NCI-H146 treated with DMSO at 0.1 percent for 48 hours (cell line): Measurements from ENCODE around the gene LCN10.
"Not testable (repeated sequence)": the region's sequence is repeated elsewhere in the genome, so short reads cannot be mapped to it uniquely, and the experiment has no call there.

Source experiments
- DNase-seq: peaks from one replicate; lab custom pipeline; 2025; ENCODE audit not compliant: unreplicated experiment; lab: John Stamatoyannopoulos, UW

Gene LCN10

DNA sequence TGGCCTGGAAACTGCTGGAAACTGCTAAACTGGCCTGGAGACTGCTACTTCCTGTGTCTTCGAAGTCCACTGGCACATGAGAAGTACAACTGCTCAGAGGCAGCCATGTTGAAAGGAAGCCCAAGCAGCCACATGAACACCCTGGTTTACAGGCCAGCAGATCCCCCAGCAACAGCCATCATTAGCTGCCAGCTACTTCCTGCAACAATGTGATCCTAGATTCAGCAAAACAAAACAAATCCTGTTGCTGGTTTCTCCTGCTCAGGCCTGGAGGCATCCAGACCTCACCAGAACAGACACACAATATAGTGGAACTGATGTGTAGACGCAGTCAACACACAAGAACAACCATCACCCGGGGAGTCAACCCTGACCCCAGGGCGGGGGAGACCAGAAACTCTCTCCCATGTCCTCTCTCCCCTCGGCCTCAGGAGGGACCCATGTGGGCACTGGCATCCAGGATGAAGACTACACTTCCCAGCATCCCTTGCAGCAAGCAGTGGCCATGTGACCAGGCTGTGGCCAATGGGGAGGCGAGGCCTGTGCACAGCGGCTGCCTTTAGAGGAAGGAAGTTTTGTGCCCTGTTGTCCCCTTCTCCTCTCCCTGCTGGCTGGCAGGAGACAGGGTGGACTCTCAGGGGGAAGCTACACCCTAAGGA, 30.8 kb upstream of the LCN10 start:
- no peak for DNase-seq

DNA sequence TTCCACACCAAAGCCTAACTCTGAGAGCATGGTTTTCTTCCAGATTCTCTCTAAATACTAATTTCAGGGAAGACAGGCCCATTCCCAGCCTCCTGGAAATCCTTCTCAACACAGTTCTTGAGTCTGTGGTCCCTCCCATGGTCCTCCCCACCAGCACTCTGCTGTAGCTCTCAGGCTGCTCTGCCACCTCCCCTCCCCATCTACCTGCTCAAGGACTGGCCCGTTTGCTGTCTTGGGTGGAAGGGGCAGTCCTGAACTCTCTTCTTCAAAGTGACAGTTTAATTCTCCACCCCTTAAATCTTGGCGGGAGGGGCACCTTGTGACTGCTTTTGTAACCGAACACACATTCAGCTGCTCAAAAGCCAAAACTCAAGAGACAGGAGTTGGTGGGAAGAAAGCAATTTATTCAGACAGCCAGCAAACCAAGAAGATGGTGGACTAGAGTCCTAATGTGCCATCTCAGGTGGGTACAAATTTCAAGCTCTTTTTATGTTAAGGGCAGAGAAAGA, 29.2 kb upstream of the LCN10 start:
- DNase-seq = no peak

DNA sequence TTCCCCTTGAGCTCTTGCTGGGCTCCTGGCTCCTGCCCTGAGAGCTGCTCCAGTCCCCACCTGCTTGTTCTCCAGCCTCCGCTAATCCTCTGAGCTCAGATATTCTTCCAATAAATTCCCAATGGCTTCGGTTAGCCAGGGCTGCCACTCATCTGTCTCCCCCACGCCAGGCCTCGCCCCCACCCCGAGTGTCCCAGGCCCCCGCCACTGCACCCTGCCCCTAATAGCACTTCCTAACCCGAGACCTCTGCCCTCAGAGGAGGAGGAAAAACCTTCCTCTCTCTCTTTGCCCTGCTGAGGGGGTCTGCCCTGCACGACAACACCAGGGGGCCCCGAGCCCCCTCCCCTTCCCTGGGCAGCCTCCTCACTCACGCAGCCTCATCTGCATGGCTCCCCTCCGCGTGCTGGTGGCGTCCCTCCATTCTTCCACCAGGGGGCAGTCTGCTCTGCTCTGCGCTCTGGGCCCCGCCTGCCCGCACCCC, 27.0 kb upstream of the LCN10 start:
- peak; percentile 6 for DNase-seq

DNA sequence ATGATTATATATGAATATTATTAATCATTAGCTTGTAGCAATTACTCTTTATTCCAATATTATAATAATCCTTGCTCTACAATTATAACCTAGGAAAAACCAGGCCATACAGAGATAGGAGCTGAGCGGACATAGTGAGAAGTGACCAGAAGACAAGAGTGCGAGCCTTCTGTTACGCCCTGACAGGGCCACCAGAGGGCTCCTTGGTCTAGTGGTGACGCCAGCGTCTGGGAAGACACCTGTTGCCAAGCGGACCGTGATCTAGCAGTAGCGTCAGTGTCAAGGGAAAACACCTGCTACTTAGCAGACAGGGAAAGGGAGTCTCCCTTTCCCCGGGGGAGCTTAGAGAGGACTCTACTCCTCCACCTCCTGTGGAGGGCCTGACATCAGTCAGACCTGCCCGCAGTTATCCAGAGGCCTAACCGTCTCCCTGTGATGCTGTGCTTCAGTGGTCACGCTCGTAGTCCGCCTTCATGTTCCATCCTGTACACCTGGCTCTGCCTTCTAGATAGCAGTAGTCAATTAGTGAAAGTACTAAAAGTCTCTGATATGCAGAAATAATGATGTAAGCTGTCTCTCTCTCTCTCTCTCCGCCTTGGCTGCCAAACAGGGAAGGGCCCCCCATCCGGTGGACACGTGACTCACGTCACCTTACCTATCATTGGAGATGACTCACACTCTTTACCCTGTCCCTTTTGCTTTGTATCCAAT, 23.8 kb upstream of the LCN10 start:
- peak; percentile 75 for DNase-seq

DNA sequence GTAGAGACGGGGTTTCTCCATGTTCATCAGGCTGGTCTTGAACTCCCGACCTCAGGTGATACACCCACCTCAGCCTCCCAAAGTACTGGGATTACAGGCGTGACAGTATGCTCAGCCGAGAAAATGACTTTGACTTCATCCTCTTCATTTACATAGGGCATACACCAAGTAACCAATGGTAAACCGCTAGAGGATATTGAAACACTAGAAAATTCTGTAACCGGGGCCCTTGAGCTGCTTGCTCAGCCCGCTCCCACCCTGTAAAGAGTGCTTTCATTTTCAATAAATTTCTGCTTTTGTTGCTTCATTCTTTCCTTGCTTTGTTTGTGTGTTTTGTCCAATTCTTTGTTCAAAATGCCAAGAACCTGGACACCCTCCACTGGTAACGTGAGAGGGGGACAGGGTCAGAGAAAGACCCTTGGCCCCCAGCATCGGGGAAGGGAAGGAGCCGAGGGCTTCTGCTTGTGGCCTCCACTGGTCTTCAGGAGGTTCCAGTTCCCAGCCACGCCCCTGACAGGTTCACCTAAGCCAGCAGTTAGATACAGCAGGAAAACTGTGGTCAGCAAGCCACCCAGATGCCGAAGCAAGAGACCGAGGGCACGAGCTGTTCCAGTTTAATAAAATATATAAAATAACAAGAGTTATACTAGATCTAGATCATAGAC, 23.1 kb upstream of the LCN10 start:
- DNase-seq = not testable (repeated sequence)

DNA sequence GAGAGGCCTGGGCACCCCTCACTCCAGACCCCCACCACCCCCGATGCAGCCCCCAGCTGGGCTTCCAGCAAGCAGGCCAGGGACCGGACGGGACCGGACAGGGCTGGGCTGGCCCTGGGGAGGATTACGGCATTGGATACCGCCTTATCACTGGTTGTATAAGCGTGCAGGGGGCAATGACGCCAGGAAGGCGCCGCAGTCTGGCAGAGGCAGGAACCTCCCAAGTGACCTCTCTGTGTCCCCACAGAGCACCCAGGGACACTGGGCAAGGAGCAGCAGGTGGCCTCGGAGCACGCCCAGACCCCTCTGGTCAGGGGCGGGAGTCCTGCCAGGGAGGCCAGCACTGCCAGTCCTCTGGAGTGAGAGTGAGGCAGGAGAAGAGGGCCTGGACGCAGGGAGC, 22.3 kb upstream of the LCN10 start:
- DNase-seq = no peak

DNA sequence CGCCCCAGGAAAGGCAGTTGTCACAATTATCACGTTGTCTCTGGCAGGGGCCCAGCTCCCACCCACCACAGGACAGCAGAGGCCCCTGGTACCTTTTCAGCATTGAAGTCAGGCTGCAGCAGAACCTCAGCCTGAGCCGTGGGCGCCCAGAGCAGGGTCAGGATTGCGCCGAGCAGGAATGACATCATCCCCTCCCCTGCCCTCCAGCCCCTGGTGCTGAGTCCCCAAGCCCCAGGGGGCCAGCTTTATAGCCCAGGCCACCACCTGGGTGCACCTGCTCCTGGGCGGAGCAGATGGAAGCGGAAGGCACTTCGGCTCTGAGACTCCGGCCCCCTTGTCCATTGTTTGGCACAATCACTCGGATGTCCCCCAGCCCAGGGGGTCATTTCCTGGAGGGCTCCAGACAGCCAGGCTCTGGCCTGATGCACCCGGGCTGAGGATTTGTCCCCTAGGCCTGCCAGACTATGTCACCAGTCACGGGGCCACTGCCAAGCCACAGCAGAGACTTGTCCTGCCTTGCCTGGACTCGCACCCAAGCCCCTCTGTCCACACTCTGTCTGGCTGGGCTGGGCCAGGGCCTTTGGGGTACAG, 21.7 kb upstream of the LCN10 start, which contains the start of gene LCN15:
Gene LCN15 (minus strand): TSS at position 218 of the 591 bp plus-strand sequence. CDS start 30 bp downstream, at position 188.
- peak; percentile 82 for DNase-seq

DNA sequence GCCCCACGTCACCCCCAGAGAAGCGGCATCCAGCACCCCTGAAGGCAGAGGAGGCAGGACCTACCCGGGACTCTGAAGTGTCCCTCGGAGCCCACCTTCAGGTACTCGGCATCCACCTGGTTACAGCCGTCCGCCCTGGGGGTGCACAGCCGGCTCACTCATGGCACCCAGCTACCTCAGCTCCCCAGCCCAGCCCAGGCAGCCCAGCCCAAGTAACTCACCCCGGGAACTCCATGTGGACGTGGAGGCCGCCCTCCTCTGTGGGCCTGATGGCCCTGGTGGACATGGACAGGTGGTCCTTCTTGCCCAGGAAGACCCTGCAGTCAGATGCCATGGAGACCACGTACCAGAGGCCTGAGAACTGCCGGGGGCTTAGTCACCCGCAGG, 20.9 kb upstream of the LCN10 start:
- DNase-seq = no peak

DNA sequence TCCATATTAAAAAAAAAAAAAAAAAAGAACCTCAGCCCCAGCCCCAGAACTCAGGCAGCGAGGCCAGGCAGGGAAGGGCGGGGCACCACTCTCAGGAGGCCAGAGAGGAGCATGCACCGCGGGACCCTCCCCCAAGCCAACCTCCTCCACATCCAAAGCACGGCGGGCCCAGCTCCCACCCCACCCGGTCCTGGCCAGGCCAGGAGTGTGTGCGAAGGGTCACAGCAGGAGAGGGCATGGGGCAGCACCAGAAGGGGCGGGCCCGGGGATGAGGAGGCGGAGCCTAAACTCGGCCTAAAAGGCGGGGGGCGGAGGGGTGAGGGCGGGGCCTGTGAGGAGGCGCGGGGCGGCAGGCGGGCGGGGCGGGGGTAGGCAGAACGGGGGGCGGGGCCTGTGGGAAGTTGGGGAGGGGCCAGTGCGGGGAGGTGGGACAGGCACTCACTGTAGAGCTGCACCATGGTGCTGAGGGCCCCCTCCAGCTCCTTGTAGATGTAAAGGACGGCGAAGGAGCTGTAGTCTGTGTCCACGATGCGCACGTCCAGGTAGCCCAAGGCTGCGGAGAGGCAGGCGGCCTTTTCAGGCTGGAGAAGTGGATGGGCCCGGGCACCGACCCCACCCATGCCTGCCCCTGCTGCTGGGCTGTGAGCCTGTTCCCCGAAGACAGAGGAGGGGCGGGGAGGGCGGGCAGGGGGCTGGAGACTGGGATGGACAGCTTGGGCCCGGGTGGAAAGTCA, 20.3 kb upstream of the LCN10 start:
- no peak for DNase-seq

DNA sequence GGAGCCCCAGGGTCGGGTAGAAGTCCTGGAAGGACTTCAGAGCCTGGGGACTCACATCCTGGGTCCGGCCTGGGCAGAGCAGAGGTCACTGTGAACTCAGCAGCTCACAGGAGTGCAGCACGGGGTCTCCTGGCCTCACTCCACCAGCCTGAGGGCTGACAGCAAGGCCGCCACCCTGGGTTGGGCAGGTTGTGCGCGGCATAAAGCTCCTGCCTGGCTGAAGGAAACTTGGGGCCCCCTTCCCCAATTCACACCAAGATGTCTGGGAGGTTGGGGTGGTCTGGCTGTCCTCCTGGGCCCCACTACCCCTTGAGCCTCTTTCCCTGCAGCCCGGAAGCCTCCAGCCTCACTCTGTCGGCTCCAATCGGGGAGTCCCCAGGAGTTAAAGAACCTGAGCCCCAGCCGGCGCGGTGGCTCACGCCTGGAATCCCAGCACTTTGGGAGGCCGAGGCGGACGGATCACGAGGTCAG, 19.5 kb upstream of the LCN10 start:
- no peak for DNase-seq

DNA sequence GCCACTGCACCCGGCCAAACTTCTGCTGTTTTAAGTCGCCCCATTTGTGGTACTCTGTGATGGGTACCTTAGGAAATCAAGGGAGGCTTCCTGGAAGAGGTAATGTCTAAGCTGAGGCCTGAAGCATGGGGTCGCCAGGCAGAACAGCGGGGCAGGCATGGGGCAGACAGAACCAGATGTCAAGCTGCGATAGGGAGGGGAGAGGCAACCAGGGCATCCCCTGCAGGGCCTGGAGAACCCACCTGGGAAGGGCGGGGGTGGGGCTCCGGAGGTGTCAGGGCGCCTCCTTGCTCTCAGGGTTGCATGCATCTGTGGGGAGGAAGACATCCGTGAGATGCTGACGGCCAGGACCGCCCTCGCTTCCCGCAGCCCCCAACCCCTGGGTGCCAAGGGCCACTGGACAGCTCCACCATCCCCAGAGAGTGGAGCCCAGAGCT, 18.8 kb upstream of the LCN10 start:
- no peak for DNase-seq

DNA sequence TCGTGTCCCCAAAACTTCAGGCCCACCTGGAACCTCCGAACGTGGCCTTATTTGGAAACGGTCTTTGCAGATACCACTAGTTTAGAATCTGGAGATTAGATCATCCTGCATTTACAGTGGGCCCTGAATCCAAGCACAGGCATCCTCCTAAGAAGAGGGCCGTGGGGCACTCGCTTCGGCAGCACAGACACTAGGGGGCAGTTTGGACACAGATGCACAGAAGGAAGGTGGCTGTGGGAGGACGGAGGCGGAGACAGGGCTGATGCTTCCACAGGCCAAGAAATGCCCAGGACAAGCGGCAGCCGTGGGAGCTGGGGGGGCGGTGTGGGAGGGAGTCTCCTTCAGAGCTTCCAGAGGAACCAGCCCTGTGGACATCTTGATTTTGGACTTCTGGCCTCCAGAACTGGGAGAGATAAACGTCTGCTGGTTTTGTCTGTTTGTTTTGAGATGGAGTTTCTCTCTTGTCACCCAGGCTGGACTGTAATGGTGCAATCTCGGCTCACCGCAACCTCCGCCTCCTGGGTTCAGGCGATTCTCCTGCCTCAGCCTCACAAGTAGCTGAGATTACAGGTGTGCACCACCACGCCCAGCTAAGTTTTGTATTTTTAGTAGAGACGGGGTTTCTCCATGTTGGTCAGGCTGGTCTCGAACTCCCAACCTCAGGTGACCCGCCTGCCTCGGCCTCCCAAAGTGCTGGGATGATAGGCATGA, 18.2 kb upstream of the LCN10 start:
- DNase-seq = not testable (repeated sequence)

DNA sequence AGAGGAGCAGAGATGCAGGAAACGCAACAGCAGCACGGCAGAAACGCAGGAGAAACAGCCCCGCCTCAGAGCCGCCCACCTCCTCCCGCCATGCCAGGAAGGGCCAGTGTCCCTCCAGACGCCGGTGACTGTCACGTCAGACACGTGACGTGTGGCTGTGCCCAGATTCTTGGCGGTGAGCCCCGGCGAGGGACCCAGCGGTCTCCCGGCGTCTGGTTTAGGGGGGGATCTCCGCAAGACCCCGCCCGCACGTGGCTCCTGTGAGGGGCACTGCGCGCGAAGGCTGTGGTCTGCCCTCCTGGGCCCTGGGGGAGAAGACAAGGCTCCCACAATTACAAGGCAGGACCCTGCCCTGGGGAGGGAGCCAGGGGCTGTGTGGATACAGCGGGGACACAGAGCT, 17.7 kb upstream of the LCN10 start:
- no peak for DNase-seq

DNA sequence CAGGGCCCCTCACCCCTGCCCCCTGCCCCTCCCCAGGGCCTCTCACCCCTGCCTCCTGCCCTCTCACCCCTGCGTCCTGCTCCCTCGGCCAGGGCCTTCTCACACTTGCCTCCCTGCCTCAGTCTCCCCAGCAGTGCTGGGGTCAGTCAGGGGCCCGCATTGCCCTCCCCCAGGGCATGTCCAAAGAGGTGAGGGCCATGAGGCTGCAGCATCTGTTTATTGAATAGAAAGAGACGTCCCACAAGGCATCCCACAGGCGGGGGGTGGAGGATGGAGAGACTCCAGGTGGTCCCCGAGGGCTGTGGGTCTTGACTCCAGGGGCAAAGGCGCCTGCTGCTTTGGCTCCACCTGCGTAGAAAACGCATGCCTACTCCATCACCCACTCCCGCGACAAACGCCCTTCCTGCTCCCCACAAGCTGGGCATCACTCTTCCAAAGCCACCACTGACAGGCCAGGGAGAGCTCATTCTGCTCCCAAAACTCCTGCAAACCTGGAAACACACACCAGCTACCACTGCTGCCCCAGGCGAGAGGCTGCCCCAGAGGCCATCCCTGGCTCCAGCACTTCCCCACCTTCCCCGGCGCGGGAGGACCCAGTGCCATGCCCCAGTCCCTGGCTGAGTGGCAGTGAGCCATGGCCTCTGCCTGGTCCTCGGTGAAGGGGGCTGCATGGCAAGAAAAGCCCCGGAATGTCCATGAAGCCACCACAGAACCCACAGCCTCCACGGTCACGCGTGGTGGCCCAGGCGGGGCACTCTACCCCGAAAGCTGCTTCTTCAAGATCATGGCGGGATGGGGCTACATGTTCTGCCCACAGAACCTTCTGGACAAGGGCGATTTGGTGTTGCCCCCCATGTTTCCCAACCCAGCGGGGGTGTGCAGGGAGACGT, 16.9 kb upstream of the LCN10 start:
- DNase-seq = no peak

DNA sequence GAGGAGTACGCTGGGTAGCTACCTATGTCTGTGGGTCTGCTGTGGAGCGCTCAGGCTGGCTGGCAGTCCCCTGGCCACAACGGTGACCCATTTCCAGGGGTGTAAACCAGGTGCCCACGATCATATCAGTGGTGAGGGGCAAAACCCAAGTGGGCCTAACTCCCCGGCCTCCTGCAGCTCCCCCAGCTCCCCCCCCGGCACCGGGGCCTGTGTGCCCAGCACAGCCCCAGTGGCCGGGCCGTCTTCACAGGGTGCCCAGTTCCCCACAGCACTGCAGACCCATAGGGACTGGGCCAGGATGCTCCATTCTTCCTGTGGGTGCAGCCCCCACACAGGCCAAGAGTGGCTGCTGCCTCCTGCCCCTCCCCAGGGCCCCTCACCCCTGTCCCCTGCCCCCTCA, 16.3 kb upstream of the LCN10 start:
- no peak for DNase-seq

DNA sequence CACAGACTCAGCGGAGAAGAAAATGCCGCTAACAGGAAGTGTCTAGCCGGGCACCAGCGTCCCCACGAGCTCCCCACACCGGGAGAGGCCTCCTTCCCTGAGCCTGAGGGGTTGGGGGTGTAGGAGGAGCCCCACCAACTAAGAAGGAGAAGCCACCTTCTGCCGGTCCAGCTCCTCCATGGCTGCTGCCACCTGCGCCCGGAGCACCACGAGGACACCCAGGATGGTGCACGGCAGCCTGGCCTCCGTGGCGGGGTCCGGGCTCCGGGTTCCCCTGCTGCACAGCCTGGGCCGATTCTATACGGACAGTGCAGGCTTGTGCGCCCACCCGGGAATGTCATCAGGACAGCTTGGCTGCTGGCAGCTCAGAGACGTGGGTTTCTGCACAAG, 15.0 kb upstream of the LCN10 start:
- DNase-seq = no peak

DNA sequence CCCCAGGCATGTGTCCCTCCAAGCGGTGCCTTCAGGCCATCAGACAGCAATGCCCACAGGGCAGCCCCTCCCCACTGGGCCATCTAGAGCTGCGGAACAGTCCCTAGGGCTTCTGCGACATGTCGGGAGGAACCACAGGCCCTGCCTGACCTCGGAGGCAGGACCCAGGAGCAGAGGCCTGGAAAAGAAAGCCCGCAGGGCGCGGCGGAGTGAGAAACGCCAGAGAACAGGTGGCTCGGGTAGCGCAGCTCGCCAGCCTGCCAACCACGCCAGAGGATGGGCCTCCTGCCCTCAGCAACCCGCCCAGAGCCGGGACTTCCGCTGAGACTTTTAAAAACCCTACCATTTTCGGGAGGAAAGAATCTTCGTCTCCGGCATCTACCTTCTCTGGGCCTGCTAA, 14.6 kb upstream of the LCN10 start:
- DNase-seq = no peak

DNA sequence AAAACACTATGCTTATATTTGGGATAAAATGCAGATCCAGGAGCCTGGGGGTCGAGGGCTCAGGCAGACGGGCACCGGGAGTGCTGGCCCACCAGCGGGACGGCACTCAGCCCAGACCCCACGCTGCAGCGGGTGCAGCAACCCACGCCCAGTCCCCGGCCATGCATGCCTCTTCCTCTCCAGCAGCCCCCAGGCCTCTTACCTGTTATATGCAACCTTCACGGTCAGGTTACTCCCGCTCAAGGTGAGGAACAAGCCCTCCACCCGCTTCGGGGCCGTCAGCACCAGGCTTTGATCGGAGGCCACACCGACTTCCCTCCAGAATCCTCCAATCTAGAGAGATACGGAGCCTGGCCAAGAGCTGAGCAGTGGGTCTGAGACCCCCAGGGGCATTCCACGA, 14.1 kb upstream of the LCN10 start:
- DNase-seq = no peak

DNA sequence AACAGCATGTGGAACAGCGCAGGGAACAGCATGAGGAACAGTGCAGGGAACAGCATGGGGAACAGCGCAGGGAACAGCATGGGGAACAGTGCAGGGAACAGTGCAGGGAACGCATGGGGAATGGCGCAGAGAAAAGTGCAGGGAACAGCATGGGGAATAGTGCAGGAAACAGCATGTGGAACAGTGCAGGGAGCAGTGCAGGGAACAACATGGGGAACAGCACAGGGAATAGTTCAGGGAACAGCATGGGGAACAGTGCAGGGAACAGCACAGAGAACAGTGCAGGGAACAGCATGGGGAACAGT, 13.3 kb upstream of the LCN10 start:
- no peak for DNase-seq
